H1 (cell line): ENCODE data around the gene CGAS. TPM values are rescaled to one million over a fixed set of nuclear protein-coding genes. Genes with fewer than 3 reads are reported as not detected.

ENCODE experiments used
- CTCF ChIA-PET: fragments of 300-600 bp; sonication (Branson Sonifier 250); formaldehyde crosslinking; loops from one replicate; lab custom pipeline; 2021; ENCODE audit not compliant: partially characterized antibody; lab: Charles Lee
- POLR2A ChIA-PET: fragments of 300-600 bp; sonication (Branson Sonifier 250); formaldehyde crosslinking; loops from one replicate; lab custom pipeline; 2021; ENCODE audit warnings: inconsistent platforms; ENCODE audit not compliant: partially characterized antibody; lab: Charles Lee
- DNase-seq, 2 experiments: peaks; one replicate each; pipeline versions ENCODE4 v3.0.0 to v3.0.0-alpha.2; 2010 to 2022; ENCODE audit warnings: low spot score in 2 of 2, low read depth in 1 of 2, mixed read lengths in 1 of 2
- FAIRE-seq: peaks from 2 replicates; lab custom pipeline; 2011; peaks lifted over from hg19 to GRCh38; lab: Jason Lieb, UNC
- H2AFZ ChIP-seq: 2 replicates; pipeline ENCODE4 v1.8.1; 2012; ENCODE audit warnings: low read length, inconsistent platforms
- H2AK5ac ChIP-seq: 2 replicates; pipeline ENCODE4 v1.6.1; 2013; ENCODE audit warnings: low read depth, low read length
- H2BK120ac ChIP-seq: replicated peaks from 2 replicates; pipeline ENCODE3; 2013; ENCODE audit warnings: low read depth, low read length, inconsistent platforms
- H2BK12ac ChIP-seq: 2 replicates; pipeline ENCODE4 v1.6.1; 2013; ENCODE audit warnings: low read depth, low read length
- H2BK15ac ChIP-seq: 2 replicates; pipeline ENCODE4 v1.6.1; 2013; ENCODE audit warnings: low read length
- H2BK20ac ChIP-seq: 2 replicates; pipeline ENCODE4 v1.6.1; 2013; ENCODE audit warnings: low read length
- H2BK5ac ChIP-seq: 2 replicates; pipeline ENCODE4 v1.6.1; 2013; ENCODE audit warnings: low read depth, low read length
- H3K14ac ChIP-seq: 2 replicates; pipeline ENCODE4 v1.6.1; 2013; ENCODE audit warnings: inconsistent platforms; ENCODE audit not compliant: insufficient read length
- H3K18ac ChIP-seq: 2 replicates; pipeline ENCODE4 v1.6.1; 2013; ENCODE audit warnings: low read length; ENCODE audit errors: extremely low read depth
- H3K23ac ChIP-seq: 2 replicates; pipeline ENCODE4 v1.6.1; 2013; ENCODE audit warnings: inconsistent platforms; ENCODE audit not compliant: insufficient read length
- H3K23me2 ChIP-seq: 2 replicates; pipeline ENCODE4 v1.6.1; 2013; ENCODE audit warnings: low read depth, low read length
- H3K27ac ChIP-seq: 2 replicates; pipeline ENCODE4 v1.6.1; 2011; ENCODE audit warnings: low read depth, low read length, inconsistent platforms
- H3K27me3 ChIP-seq, 4 experiments: replicated peaks in 1 of 4; 1 replicate in 1 of 4; 2 replicates in 3 of 4; pipeline versions ENCODE4 v1.6.1 to v1.8.1; 2011 to 2013; ENCODE audit warnings: low read length in 3 of 4, mild to moderate bottlenecking in 3 of 4, inconsistent platforms in 2 of 4, mixed read lengths in 2 of 4, moderate library complexity in 1 of 4; ENCODE audit not compliant: control insufficient read depth in 3 of 4, insufficient read depth in 3 of 4; ENCODE audit errors: extremely low read depth in 1 of 4
- H3K36me3 ChIP-seq, 4 experiments: 2 replicates each; pipeline versions ENCODE4 v1.6.1 to v1.8.1; 2011 to 2013; ENCODE audit warnings: mild to moderate bottlenecking in 4 of 4, low read length in 3 of 4, moderate library complexity in 2 of 4, control low read depth in 1 of 4, inconsistent platforms in 1 of 4; ENCODE audit not compliant: insufficient read depth in 4 of 4, control insufficient read depth in 2 of 4
- H3K4ac ChIP-seq: replicated peaks from 2 replicates; pipeline ENCODE3; 2013; ENCODE audit warnings: low read length, low read depth, mixed read lengths, inconsistent platforms; ENCODE audit not compliant: insufficient read length
- H3K4me1 ChIP-seq, 4 experiments: replicated peaks in 1 of 4; 1 replicate in 1 of 4; 2 replicates in 3 of 4; pipeline versions ENCODE4 v1.6.1 to v1.8.1; 2011 to 2013; ENCODE audit warnings: low read length in 3 of 4, inconsistent platforms in 2 of 4, mixed read lengths in 1 of 4; ENCODE audit not compliant: insufficient read depth in 4 of 4, control insufficient read depth in 3 of 4
- H3K4me2 ChIP-seq, 2 experiments: 2 replicates each; pipeline versions ENCODE4 v1.6.1 to v1.8.1; 2011 to 2013; ENCODE audit warnings: low read depth in 2 of 2, low read length in 2 of 2, control low read depth in 1 of 2, inconsistent platforms in 1 of 2, mild to moderate bottlenecking in 1 of 2; ENCODE audit not compliant: insufficient read depth in 1 of 2
- H3K4me3 ChIP-seq, 4 experiments: fragments of 200-600, 300-600 bp in 1 of 4; sonication (generic), shearing (Covaris generic), sonication (Bioruptor Twin) in 1 of 4; 2 replicates each; pipeline versions ENCODE4 v1.5.1 to v1.8.1; 2011 to 2016; ENCODE audit warnings: low read length in 4 of 4, low read depth in 3 of 4, control low read depth in 2 of 4, inconsistent platforms in 2 of 4, mild to moderate bottlenecking in 2 of 4, mixed read lengths in 1 of 4, moderate library complexity in 1 of 4; ENCODE audit not compliant: insufficient read depth in 2 of 4; ENCODE audit errors: extremely low read depth in 1 of 4
- H3K56ac ChIP-seq: replicated peaks from 2 replicates; pipeline ENCODE3; 2013; ENCODE audit warnings: low read depth, mild to moderate bottlenecking, mixed read lengths, low read length, inconsistent platforms; ENCODE audit not compliant: insufficient read length
- H3K79me1 ChIP-seq: 2 replicates; pipeline ENCODE4 v1.6.1; 2013; ENCODE audit warnings: low read depth, low read length, control low read depth
- H3K79me2 ChIP-seq, 2 experiments: 2 replicates each; pipeline versions ENCODE4 v1.6.1 to v1.8.1; 2012 to 2013; ENCODE audit warnings: low read length in 2 of 2, mild to moderate bottlenecking in 2 of 2, inconsistent platforms in 1 of 2; ENCODE audit not compliant: insufficient read depth in 2 of 2, control insufficient read depth in 1 of 2
- H3K9ac ChIP-seq, 4 experiments: replicated peaks in 1 of 4; 1 replicate in 1 of 4; 2 replicates in 3 of 4; pipeline versions ENCODE4 v1.6.1 to v1.8.1; 2011 to 2013; ENCODE audit warnings: low read depth in 3 of 4, low read length in 3 of 4, control low read depth in 2 of 4, mild to moderate bottlenecking in 2 of 4, moderate library complexity in 2 of 4, inconsistent platforms in 1 of 4; ENCODE audit errors: extremely low read depth in 1 of 4
- H3K9me3 ChIP-seq, 2 experiments: 2 replicates each; pipeline versions ENCODE4 v1.6.1 to v1.8.1; 2012 to 2013; ENCODE audit warnings: mild to moderate bottlenecking in 2 of 2, moderate library complexity in 2 of 2, control low read depth in 1 of 2, inconsistent platforms in 1 of 2, low read depth in 1 of 2, low read length in 1 of 2, mixed read lengths in 1 of 2; ENCODE audit not compliant: insufficient read depth in 2 of 2
- H4K20me1 ChIP-seq, 2 experiments: replicated peaks in 1 of 2; 2 replicates each; pipeline versions ENCODE3 to v1.8.1; 2011 to 2013; ENCODE audit warnings: inconsistent platforms in 2 of 2, low read length in 2 of 2, mild to moderate bottlenecking in 1 of 2; ENCODE audit not compliant: insufficient read depth in 2 of 2, control insufficient read depth in 1 of 2
- H4K5ac ChIP-seq: 2 replicates; pipeline ENCODE4 v1.6.1; 2013; ENCODE audit warnings: low read length, low read depth, mixed read lengths, inconsistent platforms; ENCODE audit not compliant: insufficient read length
- H4K8ac ChIP-seq: 2 replicates; pipeline ENCODE4 v1.8.0; 2013; ENCODE audit warnings: mild to moderate bottlenecking, moderate library complexity, low read length, inconsistent platforms; ENCODE audit not compliant: insufficient read depth; ENCODE audit errors: extremely low read depth
- H4K91ac ChIP-seq: replicated peaks from 2 replicates; pipeline ENCODE3; 2013; ENCODE audit warnings: low read length, mixed read lengths, inconsistent platforms; ENCODE audit not compliant: insufficient read length
- JUN ChIP-seq: IDR thresholded peaks from 2 replicates; pipeline ENCODE4 v1.6.1; 2011; ENCODE audit warnings: low read depth, mild to moderate bottlenecking, improper control_type of control experiment, low read length
- RAD21 ChIP-seq, 2 experiments: IDR thresholded peaks in 1 of 2; conservative IDR thresholded peaks in 1 of 2; 2 replicates each; pipeline ENCODE4 v1.6.1; 2011; ENCODE audit warnings: low read depth in 2 of 2, low read length in 2 of 2, improper control_type of control experiment in 1 of 2, inconsistent platforms in 1 of 2, mild to moderate bottlenecking in 1 of 2, moderate library complexity in 1 of 2
- SIX5 ChIP-seq: IDR thresholded peaks from 2 replicates; pipeline ENCODE4 v1.6.1; 2011; ENCODE audit warnings: mild to moderate bottlenecking, low read depth, low read length
- WGBS, 2 experiments: shearing (Covaris generic) in 1 of 2; methylation state at CpG; one replicate each; pipeline versions ENCODE4 v1.1.6 to v1.1.7; 2013 to 2015; ENCODE audit warnings: low lambda C conversion rate in 2 of 2, mixed read lengths in 2 of 2, inconsistent platforms in 1 of 2, low coverage in 1 of 2, missing lambda C conversion rate in 1 of 2; ENCODE audit not compliant: insufficient replicate concordance in 2 of 2, insufficient coverage in 1 of 2, insufficient read length in 1 of 2; ENCODE audit errors: extremely low coverage in 1 of 2, missing lambda C conversion rate in 1 of 2; 5-methylcytosine and 5-hydroxymethylcytosine counted together
- polyA plus RNA-seq, 7 experiments: library from polyadenylated mRNA; depleted of rRNA in 3 of 7; stranded (reverse) in 5 of 7; unstranded in 2 of 7; fragments of >200 nt in 5 of 7; fragments of 200-250 nt in 2 of 7; gene quantifications; 1 replicate in 5 of 7; 2 replicates in 1 of 7; 4 replicates in 1 of 7; pipeline versions ENCODE4 v1.2.1 to v1.2.3, GENCODE V29; 2011 to 2013; ENCODE audit warnings: missing spikeins in 2 of 7, mixed read lengths in 2 of 7
- total RNA-seq: library from RNA; stranded (reverse); fragmentation: NEBNext Ultra II Directional; extraction: Animal tissue kit (Norgen Biotek cat#: 25700); gene quantifications from 2 replicates; pipeline ENCODE4 v1.2.1, GENCODE V29; 2021

The CGAS gene
- total and polyA plus RNA-seq, 2 of the 8 experiments (the other 6 are each of a cell fraction or from before 2014, with no cell fraction given), result 2.1 to 6.3 TPM

DNA sequence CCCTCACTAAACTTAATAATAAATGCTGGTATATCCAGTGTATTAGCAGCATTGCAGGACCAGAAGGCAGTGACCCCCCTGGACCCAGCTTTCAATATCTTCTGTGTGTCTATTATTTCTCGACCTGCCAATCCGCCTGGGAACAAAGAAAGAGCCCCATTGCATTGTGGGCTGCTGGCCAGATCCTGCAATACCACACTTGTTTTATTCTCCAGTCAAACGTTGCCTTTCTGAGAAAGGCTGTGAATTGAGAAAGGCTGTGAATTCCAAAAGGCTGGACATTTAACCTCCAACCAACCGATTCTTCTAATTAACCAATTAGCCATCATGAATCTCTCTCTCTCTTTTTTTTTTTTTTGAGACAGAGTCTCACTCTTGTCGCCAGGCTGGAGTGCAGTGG, 8.0 kb upstream of the CGAS start:
- Histone ChIP-seq H4K20me1 (no peaks in the 10 kb centered on the region), H3K27ac (no peak overlapping the region), H2BK20ac (no peak overlapping the region), H3K4me1 (no peaks in the 10 kb centered on the region; a peak in 1 of 7 replicates), H3K4me2 (no peak overlapping the region), H3K36me3 (no peaks in the 10 kb centered on the region; a peak in 1 of 8 replicates), H3K9me3 (no peaks in the 10 kb centered on the region), H4K8ac (no peak overlapping the region), H3K79me2 (peaks cover 0 to 20% of the 10 kb centered on the region in 2 experiments; a peak in 2 of 4 replicates), H3K9ac (no peak overlapping the region), H3K79me1 (peaks cover 4% of the 10 kb centered on the region; the same call in 1 of the 2 replicates), H2BK120ac (no peak overlapping the region), H3K56ac (no peak overlapping the region), H3K14ac (no peak overlapping the region), H2BK15ac (no peak overlapping the region), H2BK5ac (no peak overlapping the region), H3K23ac (no peak overlapping the region), H3K4ac (no peak overlapping the region), H2BK12ac (no peak overlapping the region), H4K5ac (no peak overlapping the region), H3K18ac (no peak overlapping the region), H2AFZ (no peak overlapping the region), H3K4me3 (no peak overlapping the region), H2AK5ac (no peak overlapping the region), H4K91ac (no peak overlapping the region), H3K27me3 (no peaks in the 10 kb centered on the region), H3K23me2 (peaks cover 4% of the 10 kb centered on the region; the same call in 1 of the 2 replicates)
- TF ChIP-seq RAD21 (IDR thresholded peaks at IDR 0.05 in 1 of 2, conservative IDR thresholded peaks at IDR 0.05 in 1 of 2; ENCODE audit: low read depth in 2 of 2, low read length in 2 of 2) (no peak), JUN (no peak), SIX5 (no peak)
- DNase-seq (no peak), FAIRE-seq (no peak)
- ChIA-PET CTCF (no interaction called here), POLR2A (interaction anchor here (2.8 kb wide), 1 partner anchor 36 kb away, joined by 8 read pairs; no protein-coding TSS in a partner anchor)
- 88% methylated on average over 4 of the region's 5 CpGs; no CpG with 5 or more reads in 1 of the 2 experiments for WGBS, 2 experiments
